ENCODE results near the gene SCFD1. TPM values are rescaled to one million over a fixed set of nuclear protein-coding genes. Genes with fewer than 3 reads are reported as not detected.
A peak's percentile ranks its signal among the peaks of the same experiment; 100 is the strongest.
"Not testable (repeated sequence)": the region's sequence is repeated elsewhere in the genome, so short reads cannot be mapped to it uniquely, and the experiment has no call there.

SCFD1 gene
- total and polyA plus RNA-seq, 10 of the 15 experiments (the other 5 are each of a cell fraction or from before 2014, with no cell fraction given) = 61.5 to 98.4 (median 82.5) TPM

DNA sequence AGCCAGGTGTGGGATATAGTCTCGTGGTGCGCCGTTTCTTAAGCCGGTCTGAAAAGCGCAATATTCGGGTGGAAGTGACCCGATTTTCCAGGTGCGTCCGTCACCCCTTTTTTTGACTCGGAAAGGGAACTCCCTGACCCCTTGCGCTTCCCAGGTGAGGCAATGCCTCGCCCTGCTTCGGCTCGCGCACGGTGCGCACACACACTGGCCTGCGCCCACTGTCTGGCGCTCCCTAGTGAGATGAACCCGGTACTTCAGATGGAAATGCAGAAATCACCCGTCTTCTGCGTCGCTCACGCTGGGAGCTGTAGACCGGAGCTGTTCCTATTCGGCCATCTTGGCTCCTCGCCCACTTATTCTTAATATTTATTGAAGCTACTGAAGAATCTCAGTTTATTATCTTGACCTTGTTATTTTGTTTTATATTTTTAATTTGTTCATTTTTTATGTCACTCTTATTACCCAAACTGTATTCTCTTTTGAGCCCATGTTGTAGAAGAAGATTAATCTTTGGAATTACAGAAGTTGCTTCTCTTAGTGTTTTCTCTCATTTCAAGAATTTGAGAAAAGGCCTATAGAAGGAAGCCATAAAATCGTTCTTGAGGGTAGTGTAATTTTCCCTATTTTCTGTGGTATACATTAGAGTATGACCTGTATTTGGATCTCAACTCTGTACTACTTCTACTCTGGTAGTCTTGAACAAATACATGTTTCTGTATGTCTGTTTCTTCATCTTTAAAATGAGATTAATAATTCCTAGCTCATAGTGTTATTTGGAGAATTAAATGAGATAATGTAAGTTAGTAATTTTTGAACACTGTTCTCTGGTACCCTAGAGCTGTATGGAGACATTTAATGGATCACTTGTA is 68.6 kb downstream of the SCFD1 start:
- H3K4me1 ChIP-seq (ENCODE audit: control insufficient read depth, insufficient read depth, low read length); H3K27me3 ChIP-seq (replicated peaks in 1 of 2; ENCODE audit: control insufficient read depth in 2 of 2, insufficient read depth in 2 of 2, low read length in 1 of 2); BruUV-seq (replicated peaks); intact Hi-C loops (cut with micrococcal nuclease; ENCODE audit: unreplicated experiment); RAD21 ChIA-PET (ENCODE audit: unreplicated experiment); ATAC-seq; in situ Hi-C loops (cut with MboI); H3K9me3 ChIP-seq (replicated peaks; ENCODE audit: control insufficient read depth, insufficient read depth, low read length); FAIRE-seq; POLR2A ChIA-PET; H4K20me1 ChIP-seq (ENCODE audit: control insufficient read depth, insufficient read depth); H3K36me3 ChIP-seq (ENCODE audit: control insufficient read depth in 2 of 2, insufficient read depth in 2 of 2, low read length in 1 of 2); DNase-seq (ENCODE audit: low read depth, low spot score); H3K79me2 ChIP-seq (ENCODE audit: control insufficient read depth, insufficient read depth, low read length): not testable (repeated sequence)
- 56% methylated on average over 20 of the region's 28 CpGs for WGBS (ENCODE audit: insufficient coverage, insufficient replicate concordance, low lambda C conversion rate, missing lambda C conversion rate)
- peak; percentile 71 for TF ChIP-seq YY1 (IDR thresholded peaks at IDR 0.05; ENCODE audit: low read depth, low read length)
- TF ChIP-seq, protein P1, sequence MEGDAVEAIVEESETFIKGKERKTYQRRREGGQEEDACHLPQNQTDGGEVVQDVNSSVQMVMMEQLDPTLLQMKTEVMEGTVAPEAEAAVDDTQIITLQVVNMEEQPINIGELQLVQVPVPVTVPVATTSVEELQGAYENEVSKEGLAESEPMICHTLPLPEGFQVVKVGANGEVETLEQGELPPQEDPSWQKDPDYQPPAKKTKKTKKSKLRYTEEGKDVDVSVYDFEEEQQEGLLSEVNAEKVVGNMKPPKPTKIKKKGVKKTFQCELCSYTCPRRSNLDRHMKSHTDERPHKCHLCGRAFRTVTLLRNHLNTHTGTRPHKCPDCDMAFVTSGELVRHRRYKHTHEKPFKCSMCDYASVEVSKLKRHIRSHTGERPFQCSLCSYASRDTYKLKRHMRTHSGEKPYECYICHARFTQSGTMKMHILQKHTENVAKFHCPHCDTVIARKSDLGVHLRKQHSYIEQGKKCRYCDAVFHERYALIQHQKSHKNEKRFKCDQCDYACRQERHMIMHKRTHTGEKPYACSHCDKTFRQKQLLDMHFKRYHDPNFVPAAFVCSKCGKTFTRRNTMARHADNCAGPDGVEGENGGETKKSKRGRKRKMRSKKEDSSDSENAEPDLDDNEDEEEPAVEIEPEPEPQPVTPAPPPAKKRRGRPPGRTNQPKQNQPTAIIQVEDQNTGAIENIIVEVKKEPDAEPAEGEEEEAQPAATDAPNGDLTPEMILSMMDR (IDR thresholded peaks at IDR 0.05 in 2 of 3, conservative IDR thresholded peaks at IDR 0.05 in 1 of 3; ENCODE audit: control insufficient read depth in 2 of 3, extremely low read depth in 1 of 3, insufficient read depth in 1 of 3, low read depth in 3 of 3, low read length in 3 of 3) = peak in 1 of 3 experiments; percentile 23; a peak in 1 of 6 replicates
- Histone ChIP-seq H3K9ac (ENCODE audit: control insufficient read depth, insufficient read depth, low read length) (peak overlapping the region; percentile 53), H3K4me2 (ENCODE audit: control insufficient read depth, insufficient read depth) (peak overlapping the region; percentile 46), H3K4me3 (peak overlapping the region; percentile 6), H3K27ac (ENCODE audit: control insufficient read depth, insufficient read depth) (peak overlapping the region; percentile 62), H2AFZ (ENCODE audit: control insufficient read depth, low read depth, low read length) (peak overlapping the region; percentile 61)
- ChIA-PET CTCF (interaction anchor here (1.1 kb wide), 1 partner anchor 8 kb away, joined by 3 read pairs; no protein-coding TSS in a partner anchor), SMC1A (ENCODE audit: uncharacterized antibody, unreplicated experiment) (interaction anchor here (1.5 kb wide), 1 partner anchor 8 kb away, joined by 4 read pairs; no protein-coding TSS in a partner anchor)
